ENCODE data around the gene RB1. TPM values are rescaled to one million over a fixed set of nuclear protein-coding genes. Genes with fewer than 3 reads are reported as not detected.

RB1 gene
- total RNA-seq, 4 donors from 2014 or later = 28.4 to 33.2 (median 29.9) TPM

GRCh38 chr13:48502601-48503319 is 199.2 kb downstream of the RB1 start:
- Histone ChIP-seq H3K4me1 (peaks cover 0 to 18% (median 10%) of the 10 kb centered on the region in 4 donors), H3K27me3 (no peaks in the 10 kb centered on the region), H3K9me3 (no peaks in the 10 kb centered on the region), H3K4me3 (no peak overlapping the region), H3K27ac (replicated peaks in 1 of 4) (no peak overlapping the region), H3K36me3 (peaks cover 0 to 42% (median 10%) of the 10 kb centered on the region in 4 donors)
- 93% methylated on average over 19 of the region's 19 CpGs for WGBS
- intact Hi-C loops (cut with DNase I) = no loop called here
- TF ChIP-seq POLR2A (IDR thresholded peaks at IDR 0.05; ENCODE audit: low read depth) (no peak), EP300 (IDR thresholded peaks at IDR 0.05) (no peak), CTCF (IDR thresholded peaks at IDR 0.05) (no peak), POLR2AphosphoS5 (IDR thresholded peaks at IDR 0.05) (no peak)
- no peak for DNase-seq (ENCODE audit: extremely low spot score)

GRCh38 chr13:48504606-48505005 is 201.1 kb downstream of the RB1 start:
- Histone ChIP-seq H3K36me3 (peaks cover 0 to 38% (median 10%) of the 10 kb centered on the region in 4 donors), H3K4me3 (no peak overlapping the region), H3K27ac (replicated peaks in 1 of 4) (peak overlapping the region in 1 of 4 donors; percentile 69), H3K4me1 (peaks cover 0 to 18% (median 10%) of the 10 kb centered on the region in 4 donors), H3K27me3 (no peaks in the 10 kb centered on the region), H3K9me3 (no peaks in the 10 kb centered on the region)
- intact Hi-C loops (cut with DNase I) = no loop called here
- TF ChIP-seq CTCF (IDR thresholded peaks at IDR 0.05) (no peak), POLR2AphosphoS5 (IDR thresholded peaks at IDR 0.05) (no peak), EP300 (IDR thresholded peaks at IDR 0.05) (no peak), POLR2A (IDR thresholded peaks at IDR 0.05; ENCODE audit: low read depth) (no peak)
- 98% methylated on average over 8 of the region's 8 CpGs for WGBS
- no peak for DNase-seq (ENCODE audit: extremely low spot score)

- no peak for DNase-seq (ENCODE audit: extremely low spot score)
- Histone ChIP-seq H3K4me3 (no peak overlapping the region), H3K4me1 (peaks cover 0 to 18% (median 10%) of the 10 kb centered on the region in 4 donors), H3K36me3 (peaks cover 0 to 37% (median 10%) of the 10 kb centered on the region in 4 donors), H3K9me3 (no peaks in the 10 kb centered on the region), H3K27me3 (no peaks in the 10 kb centered on the region), H3K27ac (replicated peaks in 1 of 4) (peak overlapping the region; percentile 62 to 69 (median 66))
- 93% methylated on average over 4 of the region's 4 CpGs for WGBS
- TF ChIP-seq POLR2AphosphoS5 (IDR thresholded peaks at IDR 0.05) = no peak
- intact Hi-C loops (cut with DNase I) = no loop called here
These were observed 201.5 kb downstream of the RB1 start for GRCh38 chr13:48505012-48505411.

GRCh38 chr13:48505597-48506091 is 202.1 kb downstream of the RB1 start:
- no peak for DNase-seq (ENCODE audit: extremely low spot score)
- Histone ChIP-seq H3K27ac (replicated peaks in 1 of 4) (peak overlapping the region; percentile 62 to 69 (median 66)), H3K36me3 (peaks cover 0 to 37% (median 8%) of the 10 kb centered on the region in 4 donors), H3K9me3 (no peaks in the 10 kb centered on the region), H3K4me1 (peaks cover 0 to 21% (median 12%) of the 10 kb centered on the region in 4 donors), H3K27me3 (no peaks in the 10 kb centered on the region), H3K4me3 (no peak overlapping the region)
- no peak for TF ChIP-seq POLR2A (IDR thresholded peaks at IDR 0.05; ENCODE audit: low read depth)
- no peak for TF ChIP-seq EP300 (IDR thresholded peaks at IDR 0.05)
- TF ChIP-seq POLR2AphosphoS5 (IDR thresholded peaks at IDR 0.05) = peak; percentile 20 to 39
- TF ChIP-seq CTCF (IDR thresholded peaks at IDR 0.05) = no peak
- intact Hi-C loops (cut with DNase I) = no loop called here
- WGBS = 72% methylated on average over 11 of the region's 11 CpGs

- Histone ChIP-seq H3K9me3 (no peaks in the 10 kb centered on the region), H3K27ac (replicated peaks in 1 of 4) (peak overlapping the region; percentile 62 to 69 (median 66)), H3K27me3 (no peaks in the 10 kb centered on the region), H3K4me3 (no peak overlapping the region), H3K4me1 (peaks cover 0 to 24% (median 12%) of the 10 kb centered on the region in 4 donors), H3K36me3 (peaks cover 0 to 33% (median 4%) of the 10 kb centered on the region in 4 donors)
- TF ChIP-seq POLR2A (IDR thresholded peaks at IDR 0.05; ENCODE audit: low read depth) (no peak), POLR2AphosphoS5 (IDR thresholded peaks at IDR 0.05) (no peak), CTCF (IDR thresholded peaks at IDR 0.05) (no peak), EP300 (IDR thresholded peaks at IDR 0.05) (no peak)
- WGBS = 68% methylated on average over 14 of the region's 14 CpGs
- intact Hi-C loops (cut with DNase I) = no loop called here
- DNase-seq (ENCODE audit: extremely low spot score) = no peak
These were observed 202.6 kb downstream of the RB1 start for GRCh38 chr13:48506092-48506701.
